Sigmoid colon (tissue), 3 donors: ENCODE measurements around the gene RNF223.

Source experiments
- CTCF ChIP-seq, 4 experiments: fragments of 450-650 bp in 3 of 4; fragments of 200-600 bp in 1 of 4; IDR thresholded peaks; one replicate each; pipeline ENCODE4 v1.5.1; 2016 to 2019; ENCODE audit warnings: antibody characterized with exemption in 4 of 4, mild to moderate bottlenecking in 3 of 4, moderate library complexity in 2 of 4
- POLR2A ChIP-seq, 2 donors: fragments of 450-650 bp; IDR thresholded peaks; one replicate each; pipeline ENCODE4 v1.6.1; 2016; ENCODE audit warnings: antibody characterized with exemption in 2 of 2, mild to moderate bottlenecking in 2 of 2, moderate library complexity in 2 of 2

- TF ChIP-seq POLR2A (IDR thresholded peaks at IDR 0.05) (no peak), CTCF (IDR thresholded peaks at IDR 0.05) (no peak)
These were observed 42.8 kb upstream of the RNF223 start for GRCh38 chr1:1116701-1117468.
